Peyer's patch (tissue), 4 donors: Measurements from ENCODE around the gene GOLGA7B.

ENCODE experiments used
- CTCF ChIP-seq, 6 experiments: fragments of 450-650 bp in 4 of 6; fragments of 200-600 bp in 2 of 6; sonication (generic) in 1 of 6; IDR thresholded peaks; one replicate each; pipeline ENCODE4 v1.5.1; 2017 to 2019; ENCODE audit warnings: antibody characterized with exemption in 6 of 6, mild to moderate bottlenecking in 3 of 6, moderate library complexity in 1 of 6
- POLR2A ChIP-seq, 2 donors: fragments of 450-650 bp; IDR thresholded peaks; one replicate each; pipeline ENCODE4 v1.5.1; 2017; ENCODE audit warnings: antibody characterized with exemption in 2 of 2, mild to moderate bottlenecking in 2 of 2, moderate library complexity in 2 of 2

- TF ChIP-seq CTCF (IDR thresholded peaks at IDR 0.05) (no peak), POLR2A (IDR thresholded peaks at IDR 0.05) (no peak)
Measured at GRCh38 chr10:97865488-97865887, 15.8 kb downstream of the GOLGA7B start.
